Mesendoderm (in vitro differentiated cells): Measurements from ENCODE around the gene ITGB6.

ENCODE experiments used
- DNase-seq: peaks from one replicate; pipeline ENCODE4 v3.0.0; 2013
- H2AK5ac ChIP-seq: 2 replicates; pipeline ENCODE4 v1.6.1; 2013; ENCODE audit warnings: low read length, inconsistent platforms
- H2BK120ac ChIP-seq: 2 replicates; pipeline ENCODE4 v1.6.1; 2013; ENCODE audit warnings: low read depth, mild to moderate bottlenecking, low read length, moderate library complexity, mixed read lengths
- H2BK15ac ChIP-seq: replicated peaks from 2 replicates; pipeline ENCODE4 v1.6.1; 2013; ENCODE audit warnings: low read depth, mild to moderate bottlenecking, moderate library complexity
- H2BK5ac ChIP-seq: 2 replicates; pipeline ENCODE4 v1.6.1; 2013; ENCODE audit warnings: low read length, inconsistent platforms
- H3K18ac ChIP-seq: 2 replicates; pipeline ENCODE4 v1.6.1; 2013; ENCODE audit warnings: mild to moderate bottlenecking, low read length, mixed read lengths
- H3K23ac ChIP-seq: one replicate; pipeline ENCODE4 v1.6.1; 2013; ENCODE audit warnings: low read length
- H3K27ac ChIP-seq: 2 replicates; pipeline ENCODE4 v1.5.1; 2013; ENCODE audit warnings: low read depth, mild to moderate bottlenecking, inconsistent platforms, low read length, moderate library complexity
- H3K27me3 ChIP-seq: 2 replicates; pipeline ENCODE4 v1.6.1; 2013; ENCODE audit warnings: low read length, control low read depth, mild to moderate bottlenecking, inconsistent platforms; ENCODE audit not compliant: insufficient read depth, poor library complexity
- H3K36me3 ChIP-seq: 2 replicates; pipeline ENCODE4 v1.6.1; 2013; ENCODE audit warnings: low read length, inconsistent platforms; ENCODE audit not compliant: control insufficient read depth, insufficient read depth
- H3K4ac ChIP-seq: one replicate; pipeline ENCODE4 v1.6.1; 2013; ENCODE audit warnings: low read depth, mild to moderate bottlenecking, low read length, moderate library complexity
- H3K4me1 ChIP-seq: 2 replicates; pipeline ENCODE4 v1.6.1; 2013; ENCODE audit warnings: low read depth, low read length, inconsistent platforms; ENCODE audit not compliant: control insufficient read depth
- H3K4me2 ChIP-seq: 2 replicates; pipeline ENCODE4 v1.6.1; 2013; ENCODE audit warnings: low read length
- H3K4me3 ChIP-seq: 2 replicates; pipeline ENCODE4 v1.5.1; 2013; ENCODE audit warnings: mild to moderate bottlenecking, low read length
- H3K56ac ChIP-seq: one replicate; pipeline ENCODE4 v1.6.1; 2013; ENCODE audit warnings: low read length
- H3K79me1 ChIP-seq: 2 replicates; pipeline ENCODE4 v1.6.1; 2013; ENCODE audit warnings: low read length, inconsistent platforms
- H3K79me2 ChIP-seq: 2 replicates; pipeline ENCODE4 v1.6.1; 2013; ENCODE audit warnings: mild to moderate bottlenecking, low read length; ENCODE audit not compliant: control insufficient read depth, insufficient read depth
- H3K9ac ChIP-seq: 2 replicates; pipeline ENCODE4 v1.6.1; 2013; ENCODE audit warnings: low read length, inconsistent platforms
- H4K5ac ChIP-seq: one replicate; pipeline ENCODE4 v1.6.1; 2013; ENCODE audit warnings: low read length
- H4K8ac ChIP-seq: one replicate; pipeline ENCODE4 v1.6.1; 2013; ENCODE audit warnings: low read depth, mild to moderate bottlenecking, control low read depth, low read length, moderate library complexity
- WGBS: extraction: QIAGEN DNeasy Blood & Tissue Kit; methylation state at CpG from one replicate; pipeline ENCODE4 v1.1.7; 2013; ENCODE audit warnings: low lambda C conversion rate, missing lambda C conversion rate; ENCODE audit not compliant: insufficient coverage; ENCODE audit errors: extremely low coverage; 5-methylcytosine and 5-hydroxymethylcytosine counted together

Gene ITGB6

DNA sequence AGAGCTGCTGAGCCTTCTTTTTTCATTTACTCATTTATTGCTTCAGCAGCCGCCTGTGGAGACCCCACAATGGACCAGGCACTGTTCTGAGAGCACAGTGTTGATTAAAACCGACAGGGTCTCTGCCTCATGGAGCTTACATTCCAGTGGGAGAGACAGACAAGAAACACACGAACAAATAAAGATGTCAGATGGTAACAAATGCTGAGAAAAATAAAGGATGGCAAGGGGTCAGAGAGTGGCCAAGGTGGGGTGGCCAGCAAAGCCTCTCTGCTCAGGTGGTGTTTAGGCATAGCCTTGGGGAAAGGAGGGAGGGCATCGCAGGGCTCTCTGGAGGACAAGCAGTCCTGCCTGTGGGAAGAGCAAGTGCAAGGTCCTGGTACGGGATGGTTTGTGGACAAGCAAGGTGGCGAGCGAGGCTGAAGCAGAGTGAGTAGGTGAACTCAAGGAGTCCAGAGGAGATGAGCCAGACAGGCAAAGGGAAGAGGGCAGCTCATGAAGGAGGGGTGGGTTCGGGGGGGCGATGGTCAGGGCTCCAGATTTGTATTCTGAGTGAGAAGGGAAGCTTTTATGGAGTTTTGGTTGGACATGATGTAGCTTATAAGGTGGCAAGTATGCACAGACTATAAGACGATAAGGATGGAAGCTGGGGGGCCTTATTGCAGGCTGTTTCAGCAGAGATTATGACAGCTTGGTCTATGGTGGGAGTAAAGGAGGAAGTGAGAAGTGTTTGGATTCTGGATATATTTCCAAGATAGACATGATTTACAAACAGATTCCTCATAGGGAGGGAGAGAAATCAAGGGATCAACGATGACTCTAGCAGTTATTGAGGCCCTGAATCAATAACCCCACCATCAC, 8.8 kb upstream of the ITGB6 start:
- no peak overlapping the region for H3K18ac ChIP-seq
- H3K27ac ChIP-seq, result no peak overlapping the region
- no peaks in the 10 kb centered on the region for H3K79me1 ChIP-seq
- no peak overlapping the region for H4K8ac ChIP-seq
- H3K4me3 ChIP-seq, result no peak overlapping the region
- H2BK120ac ChIP-seq, result no peak overlapping the region
- no peak overlapping the region for H3K23ac ChIP-seq
- H3K56ac ChIP-seq, result no peak overlapping the region
- DNase-seq, result peak; percentile 40
- no peak overlapping the region for H3K4ac ChIP-seq
- no peaks in the 10 kb centered on the region for H3K4me1 ChIP-seq
- no peak overlapping the region for H2AK5ac ChIP-seq
- no peak overlapping the region for H3K4me2 ChIP-seq
- H4K5ac ChIP-seq, result no peak overlapping the region
- no peak overlapping the region for H3K9ac ChIP-seq
- H3K27me3 ChIP-seq, result no peaks in the 10 kb centered on the region
- H2BK15ac ChIP-seq, result no peak overlapping the region
- no CpG with 5 or more reads among the region's 11 CpGs for WGBS
- H2BK5ac ChIP-seq, result peak overlapping the region; percentile 7
- H3K36me3 ChIP-seq, result no peaks in the 10 kb centered on the region
- H3K79me2 ChIP-seq, result no peaks in the 10 kb centered on the region

DNA sequence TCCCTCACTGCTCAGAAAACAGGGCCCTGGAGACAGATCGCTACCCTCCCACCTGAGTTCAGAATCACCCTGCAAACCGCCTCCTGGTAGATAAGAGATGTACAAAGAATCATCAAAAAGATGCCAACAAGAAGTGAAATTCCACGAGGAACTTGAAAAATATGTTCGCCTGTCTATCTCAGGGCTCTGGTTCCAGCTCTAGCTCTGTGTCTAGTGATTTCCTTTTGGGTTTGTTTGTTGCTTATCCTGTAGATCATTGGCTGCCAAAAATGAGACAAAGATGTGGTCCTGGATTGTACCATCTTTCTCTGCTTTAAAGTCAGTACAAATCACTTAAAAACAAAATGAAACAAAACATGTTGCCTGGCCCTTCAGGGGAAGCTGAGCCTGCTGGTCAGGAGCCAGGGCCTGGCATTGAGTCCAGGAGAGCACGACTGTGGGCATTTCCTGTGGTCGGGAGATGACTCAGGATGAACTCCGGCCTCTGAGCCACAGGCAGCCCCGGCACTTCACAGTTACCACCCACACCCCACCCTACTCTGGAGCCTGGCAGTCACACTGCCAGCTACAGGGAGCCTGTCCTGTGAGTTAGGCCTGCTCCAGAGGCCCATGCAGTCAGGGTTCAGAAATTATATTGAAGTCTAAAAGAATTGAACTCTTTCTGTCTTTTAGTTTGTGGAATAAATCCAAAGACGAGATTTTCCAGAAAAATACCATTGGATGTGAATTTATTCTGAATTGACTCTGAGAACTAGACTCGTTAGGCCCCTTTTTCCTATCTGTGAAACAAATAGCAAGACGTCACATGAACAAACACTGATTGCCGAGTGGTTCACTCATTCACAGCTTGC, 8.0 kb upstream of the ITGB6 start:
- peak overlapping the region; percentile 11 for H3K18ac ChIP-seq
- no peak overlapping the region for H3K9ac ChIP-seq
- H3K36me3 ChIP-seq, result no peaks in the 10 kb centered on the region
- peak overlapping the region; percentile 43 for H3K27ac ChIP-seq
- H3K27me3 ChIP-seq, result no peaks in the 10 kb centered on the region
- no peaks in the 10 kb centered on the region for H3K79me1 ChIP-seq
- peak overlapping the region; percentile 37 for H3K56ac ChIP-seq
- DNase-seq, result peak; percentile 32
- H3K4me2 ChIP-seq, result no peak overlapping the region
- H2BK120ac ChIP-seq, result peak overlapping the region; percentile 39
- no peak overlapping the region for H2AK5ac ChIP-seq
- H2BK5ac ChIP-seq, result no peak overlapping the region
- no peak overlapping the region for H3K4me3 ChIP-seq
- no peaks in the 10 kb centered on the region for H3K79me2 ChIP-seq
- H4K8ac ChIP-seq, result no peak overlapping the region
- no CpG with 5 or more reads among the region's 12 CpGs for WGBS
- H4K5ac ChIP-seq, result no peak overlapping the region
- H2BK15ac ChIP-seq, result no peak overlapping the region
- H3K4me1 ChIP-seq, result no peaks in the 10 kb centered on the region
- no peak overlapping the region for H3K23ac ChIP-seq
- no peak overlapping the region for H3K4ac ChIP-seq

DNA sequence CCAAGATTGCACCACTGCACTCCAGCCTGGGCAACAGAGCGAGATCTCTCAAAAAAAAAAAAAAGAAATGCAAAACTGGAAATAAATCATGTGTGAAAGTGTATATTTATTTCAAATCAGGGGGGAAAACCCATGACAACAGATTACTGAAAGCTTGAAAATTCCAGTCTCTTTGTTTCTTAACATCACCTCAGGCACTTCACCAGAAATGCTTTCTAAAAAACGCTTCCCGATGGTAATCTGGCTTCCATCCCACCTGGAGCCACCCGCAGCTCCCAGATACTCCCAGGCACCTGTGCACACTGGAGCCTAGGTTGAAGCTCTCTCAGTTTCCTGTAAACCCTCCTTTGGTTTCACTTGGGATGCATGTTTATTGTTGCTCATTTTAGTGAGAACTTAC, 7.2 kb upstream of the ITGB6 start:
- Histone ChIP-seq H3K36me3 (no peaks in the 10 kb centered on the region), H3K4ac (no peak overlapping the region), H3K4me2 (no peak overlapping the region), H3K4me1 (no peaks in the 10 kb centered on the region), H3K4me3 (no peak overlapping the region), H2BK120ac (no peak overlapping the region), H3K56ac (no peak overlapping the region), H3K79me2 (no peaks in the 10 kb centered on the region), H3K79me1 (no peaks in the 10 kb centered on the region), H3K27ac (no peak overlapping the region), H3K18ac (no peak overlapping the region), H3K27me3 (no peaks in the 10 kb centered on the region), H2BK15ac (no peak overlapping the region), H2AK5ac (no peak overlapping the region), H2BK5ac (no peak overlapping the region), H4K8ac (no peak overlapping the region), H3K23ac (no peak overlapping the region), H4K5ac (no peak overlapping the region), H3K9ac (no peak overlapping the region)
- no peak for DNase-seq
- WGBS, result no CpG with 5 or more reads among the region's 4 CpGs

DNA sequence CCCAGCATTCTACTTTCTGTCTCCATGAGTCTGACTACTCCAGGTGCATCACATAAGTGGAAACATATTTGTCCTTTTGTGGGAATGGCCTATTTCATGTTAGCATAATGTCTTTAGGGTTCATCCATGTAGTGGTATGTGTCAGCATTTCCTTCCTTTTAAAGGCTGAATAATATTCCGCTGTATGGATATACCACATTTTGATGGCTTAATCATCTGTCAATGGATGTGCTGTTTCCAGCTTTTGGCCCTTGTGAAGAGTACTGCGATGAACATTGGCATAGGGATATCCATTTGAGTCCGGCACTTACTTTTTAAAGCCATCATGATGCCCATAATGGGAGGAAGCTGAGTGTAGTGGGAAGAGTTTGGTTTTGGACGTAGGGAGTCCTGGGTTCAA, 6.4 kb upstream of the ITGB6 start:
- Histone ChIP-seq H3K4ac (no peak overlapping the region), H3K56ac (no peak overlapping the region), H3K79me1 (no peaks in the 10 kb centered on the region), H3K4me2 (no peak overlapping the region), H2BK15ac (no peak overlapping the region), H2AK5ac (no peak overlapping the region), H3K27ac (no peak overlapping the region), H3K9ac (no peak overlapping the region), H3K18ac (no peak overlapping the region), H3K4me3 (no peak overlapping the region), H3K36me3 (no peaks in the 10 kb centered on the region), H3K23ac (no peak overlapping the region), H4K5ac (no peak overlapping the region), H3K79me2 (no peaks in the 10 kb centered on the region), H3K27me3 (no peaks in the 10 kb centered on the region), H4K8ac (no peak overlapping the region), H2BK5ac (no peak overlapping the region), H2BK120ac (no peak overlapping the region), H3K4me1 (no peaks in the 10 kb centered on the region)
- DNase-seq, result no peak
- no CpG with 5 or more reads among the region's 4 CpGs for WGBS

DNA sequence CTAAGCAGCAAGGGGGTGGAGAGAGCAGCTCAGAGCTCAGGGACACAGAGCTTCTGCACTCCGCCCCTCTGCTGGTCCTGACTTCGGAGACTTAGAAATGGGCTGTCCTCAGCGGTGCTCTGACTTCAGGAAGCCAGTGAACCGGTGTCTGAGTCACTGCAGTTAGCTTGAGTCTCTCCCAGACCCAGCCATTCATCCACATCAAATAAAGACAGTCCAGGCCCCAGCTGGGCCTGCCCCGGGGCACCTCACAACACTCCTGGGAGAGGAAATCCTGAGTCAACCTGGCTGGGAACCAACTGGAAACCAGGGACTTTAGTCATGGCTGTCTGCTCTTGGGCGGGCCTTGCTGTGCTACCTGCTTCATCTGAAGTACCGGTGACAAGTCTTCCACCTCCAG, 5.4 kb upstream of the ITGB6 start:
- no CpG with 5 or more reads among the region's 7 CpGs for WGBS

More for the DNA sequence above, 5.4 kb upstream of the ITGB6 start:
- no peak overlapping the region for H3K9ac ChIP-seq
- no peak overlapping the region for H4K5ac ChIP-seq
- H3K4ac ChIP-seq, result no peak overlapping the region
- no peaks in the 10 kb centered on the region for H3K36me3 ChIP-seq
- H3K4me1 ChIP-seq, result no peaks in the 10 kb centered on the region
- H3K18ac ChIP-seq, result no peak overlapping the region
- no peak overlapping the region for H3K23ac ChIP-seq
- no peaks in the 10 kb centered on the region for H3K79me1 ChIP-seq
- no peak overlapping the region for H4K8ac ChIP-seq
- no peak overlapping the region for H3K27ac ChIP-seq
- no peak overlapping the region for H3K4me2 ChIP-seq
- no peaks in the 10 kb centered on the region for H3K79me2 ChIP-seq
- no peak overlapping the region for H2BK15ac ChIP-seq
- no peak overlapping the region for H2BK5ac ChIP-seq
- DNase-seq, result peak; percentile 49
- no peak overlapping the region for H2BK120ac ChIP-seq
- H3K27me3 ChIP-seq, result no peaks in the 10 kb centered on the region
- no peak overlapping the region for H3K4me3 ChIP-seq
- H3K56ac ChIP-seq, result no peak overlapping the region
- no peak overlapping the region for H2AK5ac ChIP-seq
